ENCODE data around the gene HES2.

The HES2 gene

GRCh38 chr1:6419804-6420453 lies at the start of gene HES2:
HES2 (minus strand) TSS chr1:6419919; CDS start chr1:6419820, 99 bp downstream.
- no peak for ATAC-seq
- TF ChIP-seq CREB5 (CRISPR knock-in tag; IDR thresholded peaks at IDR 0.05; ENCODE audit: low read depth) (no peak), GLIS3 (CRISPR knock-in tag; IDR thresholded peaks at IDR 0.05) (no peak)

- ATAC-seq = no peak
- TF ChIP-seq GLIS3 (CRISPR knock-in tag; IDR thresholded peaks at IDR 0.05) = no peak
- no peak for TF ChIP-seq PPARA (CRISPR knock-in tag; IDR thresholded peaks at IDR 0.05; ENCODE audit: borderline replicate concordance)
- no peak for TF ChIP-seq ZFP30 (CRISPR knock-in tag; IDR thresholded peaks at IDR 0.05)
- TF ChIP-seq ISL1 (CRISPR knock-in tag; IDR thresholded peaks at IDR 0.05) = no peak
- no peak for TF ChIP-seq ZNF565 (CRISPR knock-in tag; conservative IDR thresholded peaks at IDR 0.05; ENCODE audit: low read depth)
- TF ChIP-seq ZC3H10 (CRISPR knock-in tag; IDR thresholded peaks at IDR 0.05) = no peak
- no peak for TF ChIP-seq OSR1 (CRISPR knock-in tag; IDR thresholded peaks at IDR 0.05)
- TF ChIP-seq ARNTL (CRISPR knock-in tag; IDR thresholded peaks at IDR 0.05; ENCODE audit: borderline replicate concordance, low read depth) = no peak
- no peak for TF ChIP-seq RARB (CRISPR knock-in tag; IDR thresholded peaks at IDR 0.05)
- no peak for TF ChIP-seq SNAI2 (CRISPR knock-in tag; IDR thresholded peaks at IDR 0.05)
Observed at GRCh38 chr1:6468729-6469461, 49.2 kb upstream of the HES2 start.

GRCh38 chr1:6467744-6468688 lies 48.3 kb upstream of the HES2 start:
- ATAC-seq = no peak
- TF ChIP-seq ZNF70 (CRISPR knock-in tag; IDR thresholded peaks at IDR 0.05) (no peak), GLIS3 (CRISPR knock-in tag; IDR thresholded peaks at IDR 0.05) (no peak), OSR1 (CRISPR knock-in tag; IDR thresholded peaks at IDR 0.05) (no peak), CREB5 (CRISPR knock-in tag; IDR thresholded peaks at IDR 0.05; ENCODE audit: low read depth) (no peak), ZNF8 (CRISPR knock-in tag; IDR thresholded peaks at IDR 0.05) (no peak), RARB (CRISPR knock-in tag; IDR thresholded peaks at IDR 0.05) (no peak), CSDC2 (CRISPR knock-in tag; IDR thresholded peaks at IDR 0.05) (no peak), ZFP30 (CRISPR knock-in tag; IDR thresholded peaks at IDR 0.05) (no peak), TSHZ2 (CRISPR knock-in tag; IDR thresholded peaks at IDR 0.05) (no peak), SNAI2 (CRISPR knock-in tag; IDR thresholded peaks at IDR 0.05) (no peak), ARNTL (CRISPR knock-in tag; IDR thresholded peaks at IDR 0.05; ENCODE audit: borderline replicate concordance, low read depth) (no peak), CSRNP3 (CRISPR knock-in tag; IDR thresholded peaks at IDR 0.05) (no peak), PATZ1 (CRISPR knock-in tag; IDR thresholded peaks at IDR 0.05; ENCODE audit: borderline replicate concordance) (no peak)

All from SK-N-SH treated with all-trans-retinoic acid at 6 μM for 48 hours (cell line).